Measurements from ENCODE around the gene ANO3.
"Not testable (repeated sequence)": the region's sequence is repeated elsewhere in the genome, so short reads cannot be mapped to it uniquely, and the experiment has no call there.

The ANO3 gene

DNA sequence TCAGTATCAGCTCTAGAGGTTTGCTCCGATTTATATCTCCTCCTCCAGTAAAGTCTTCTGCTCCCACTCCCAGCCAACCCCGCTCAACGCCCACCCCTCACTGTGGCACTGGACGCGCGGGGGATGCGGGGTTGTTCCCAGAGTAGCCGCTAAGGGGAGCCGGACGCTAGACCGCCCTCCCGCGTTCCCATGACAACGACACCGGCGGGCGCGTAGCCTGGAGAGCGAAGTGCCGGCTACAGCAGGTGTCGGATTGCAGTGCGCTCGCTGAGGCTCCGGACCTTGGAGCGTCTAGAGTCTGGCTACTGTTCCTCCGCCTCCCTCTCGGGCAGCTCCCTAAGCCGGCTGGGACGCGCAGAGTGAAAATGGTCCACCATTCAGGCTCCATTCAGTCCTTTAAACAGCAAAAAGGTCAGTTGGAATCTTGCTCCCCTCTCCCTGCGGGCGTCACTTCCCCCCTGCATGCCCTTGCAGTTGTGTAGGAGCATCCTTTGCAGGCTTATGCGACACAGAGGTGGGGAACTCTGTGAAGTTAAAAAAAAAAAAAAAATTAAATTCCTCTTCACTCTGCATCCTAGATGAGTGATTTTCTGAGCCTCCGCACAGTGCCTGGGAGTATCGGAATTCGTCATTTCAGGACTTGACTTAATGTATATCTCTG, at the start of gene ANO3:
ANO3 (plus strand) TSS at position 220 of the 661 bp plus-strand sequence; CDS start at position 366, 146 bp downstream.
- DNase-seq, result no peak

DNA sequence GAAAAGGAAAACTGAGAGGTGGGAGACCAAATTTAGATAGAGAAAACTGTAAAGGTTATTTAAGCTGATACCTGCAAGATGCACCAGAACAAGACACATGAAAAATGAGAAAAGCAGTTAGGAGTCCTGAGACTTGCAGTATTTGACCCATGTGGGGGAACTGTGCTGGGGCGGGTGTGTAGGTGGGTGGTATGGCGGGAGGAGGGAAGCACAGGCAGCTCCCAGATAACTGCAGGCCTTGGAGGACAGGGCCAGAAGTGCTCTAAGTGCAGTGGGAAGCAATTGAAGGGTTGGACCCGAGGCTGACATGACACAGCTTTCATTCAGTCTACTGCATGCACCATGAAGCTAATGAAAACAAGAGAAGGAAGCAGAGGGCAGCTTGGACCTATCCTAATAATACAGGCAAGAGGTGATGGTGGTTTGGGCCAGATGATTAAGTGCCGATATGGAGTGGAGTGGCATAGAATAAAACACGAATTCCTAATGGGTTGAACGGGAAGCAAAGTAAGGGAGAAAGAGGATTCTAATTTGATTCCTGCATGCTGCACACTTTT, 48.0 kb upstream of the ANO3 start:
- DNase-seq, result no peak

DNA sequence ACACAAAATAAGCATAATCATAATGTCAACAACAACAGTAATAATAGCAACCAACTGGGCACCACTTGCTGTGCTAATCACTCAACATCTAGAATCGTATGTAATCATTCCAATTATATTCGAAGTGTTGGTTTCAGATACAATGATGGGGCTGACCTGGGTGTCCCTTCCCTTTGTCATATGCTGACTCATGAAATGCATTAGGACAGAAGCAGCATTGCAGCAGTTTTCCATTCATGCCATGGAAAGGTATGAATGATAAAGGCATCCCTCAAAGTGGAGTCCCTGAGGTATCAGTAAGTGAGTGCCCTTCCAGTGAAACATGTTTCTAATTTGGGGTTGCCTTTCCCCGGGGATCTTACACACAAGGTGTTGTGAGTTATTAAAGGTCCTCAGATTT, 46.3 kb upstream of the ANO3 start:
- DNase-seq, result no peak

DNA sequence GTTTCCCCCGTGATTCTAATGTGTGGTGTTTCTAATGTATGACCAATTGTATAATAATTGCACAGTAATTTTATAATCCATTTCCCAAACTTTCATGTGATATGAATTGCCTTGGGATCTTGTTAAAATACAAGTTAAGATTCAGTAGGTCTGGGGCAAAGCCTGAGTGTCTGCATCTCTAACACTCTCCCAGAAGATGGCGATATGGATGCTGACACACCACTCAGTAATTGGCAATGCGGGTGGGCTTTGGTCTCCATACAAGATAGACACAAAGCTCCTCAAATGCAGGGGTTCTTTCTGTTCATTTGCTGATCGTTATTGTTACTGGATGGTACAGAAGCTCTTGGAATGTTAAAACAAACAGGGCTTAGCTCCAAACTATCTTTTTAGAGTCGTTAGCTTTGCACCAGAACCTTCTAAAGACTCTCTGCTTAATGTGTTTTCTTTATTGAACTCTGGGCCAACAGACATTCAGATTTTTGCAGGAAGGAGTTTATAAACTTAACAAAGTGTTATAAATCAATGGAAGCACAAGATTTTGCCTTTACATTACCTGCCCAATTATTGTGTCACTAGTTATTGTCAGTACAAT, 45.4 kb upstream of the ANO3 start:
- no peak for DNase-seq

DNA sequence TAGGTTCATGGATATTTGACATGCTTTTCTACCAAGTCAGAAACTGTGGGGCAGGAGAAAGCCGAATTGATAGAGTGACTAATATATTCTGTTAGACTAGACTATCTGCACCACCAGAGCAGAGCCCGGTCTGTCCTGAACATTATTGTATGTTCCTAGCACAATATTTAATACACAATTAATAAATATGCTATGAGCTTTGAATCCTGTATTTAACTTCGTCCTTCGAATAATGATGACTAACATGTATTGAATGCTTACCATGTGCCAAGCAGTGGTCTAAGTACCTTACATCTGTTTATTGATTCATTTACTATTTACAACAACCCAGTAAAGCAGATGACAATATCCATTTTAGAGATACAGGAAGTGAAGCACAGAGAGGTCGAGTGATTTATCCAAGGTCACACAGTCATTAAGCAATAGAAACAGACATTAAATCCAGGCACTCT, 44.8 kb upstream of the ANO3 start:
- no peak for DNase-seq

DNA sequence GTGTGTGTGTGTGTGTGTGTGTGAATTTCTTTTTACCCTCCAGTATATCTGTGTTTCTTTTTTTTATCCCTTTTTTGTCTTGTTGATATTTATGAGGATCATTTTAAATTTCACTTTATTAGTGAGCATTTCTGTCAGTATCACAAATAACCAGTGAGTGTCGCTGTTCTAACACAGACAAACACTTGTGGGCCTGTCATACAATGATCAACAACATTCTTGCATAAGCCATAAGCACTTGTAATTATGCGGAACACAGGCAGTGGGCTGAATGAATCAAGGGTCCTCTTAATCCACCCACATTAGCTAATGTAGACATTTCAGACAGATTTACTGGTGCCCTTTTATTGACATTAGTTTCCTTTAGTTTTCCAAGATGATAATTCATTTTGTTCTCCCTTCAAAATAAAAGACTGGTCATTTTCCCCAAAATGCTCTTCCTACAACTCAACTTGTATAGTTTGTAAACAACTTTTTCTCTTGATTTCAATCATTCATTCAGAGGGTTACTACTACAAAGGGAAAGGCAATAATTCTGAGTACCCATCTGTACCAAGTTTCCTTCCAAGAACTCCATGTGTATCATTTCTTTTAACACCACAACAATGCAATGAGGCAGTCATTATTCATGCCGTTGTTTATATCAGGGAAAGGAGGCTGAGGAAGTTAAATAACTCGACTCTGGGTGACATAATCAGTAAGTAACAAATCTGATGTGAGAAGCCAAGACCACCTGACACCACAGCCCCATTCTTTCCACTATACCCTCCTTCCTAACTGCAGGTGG, 34.5 kb upstream of the ANO3 start:
- no peak for DNase-seq

DNA sequence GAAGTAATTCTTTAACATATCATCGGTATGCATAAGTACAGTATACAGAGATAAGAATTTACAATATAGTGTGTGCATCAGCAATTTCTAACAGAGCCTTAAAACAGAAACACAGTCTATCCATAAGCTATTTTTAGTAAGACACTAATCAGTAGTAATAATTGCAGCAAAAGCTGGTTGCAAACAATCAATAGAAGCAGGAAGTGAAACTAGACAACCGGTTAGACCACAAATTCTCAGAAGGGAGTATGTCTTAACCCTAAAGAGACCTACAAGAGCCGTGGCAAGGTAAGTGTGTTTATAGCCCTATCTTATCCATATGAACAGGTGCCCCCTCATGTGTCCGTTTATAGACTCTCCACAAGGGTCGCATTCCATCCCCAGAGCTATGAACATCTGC, 15.6 kb upstream of the ANO3 start:
- DNase-seq, result not testable (repeated sequence)

DNA sequence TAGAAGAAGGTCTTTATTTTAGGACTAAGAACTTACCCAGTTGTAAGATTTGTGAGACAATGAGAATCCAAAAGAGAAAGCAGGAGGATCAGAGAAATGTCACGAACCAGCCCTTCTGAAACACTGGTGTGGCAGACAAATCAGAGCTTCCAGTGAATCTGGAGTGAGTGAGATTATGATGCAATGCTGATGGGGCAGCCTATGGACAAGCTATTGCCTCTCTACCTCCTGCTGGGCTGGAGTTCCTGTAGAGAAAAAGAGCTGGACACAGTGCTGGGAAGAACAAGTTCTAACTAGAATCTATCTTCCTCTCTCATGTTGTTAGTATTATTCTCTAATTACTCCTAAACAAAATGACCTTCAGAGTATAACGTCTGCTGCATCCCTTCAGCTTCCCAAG, 12.0 kb upstream of the ANO3 start:
- DNase-seq, result no peak

DNA sequence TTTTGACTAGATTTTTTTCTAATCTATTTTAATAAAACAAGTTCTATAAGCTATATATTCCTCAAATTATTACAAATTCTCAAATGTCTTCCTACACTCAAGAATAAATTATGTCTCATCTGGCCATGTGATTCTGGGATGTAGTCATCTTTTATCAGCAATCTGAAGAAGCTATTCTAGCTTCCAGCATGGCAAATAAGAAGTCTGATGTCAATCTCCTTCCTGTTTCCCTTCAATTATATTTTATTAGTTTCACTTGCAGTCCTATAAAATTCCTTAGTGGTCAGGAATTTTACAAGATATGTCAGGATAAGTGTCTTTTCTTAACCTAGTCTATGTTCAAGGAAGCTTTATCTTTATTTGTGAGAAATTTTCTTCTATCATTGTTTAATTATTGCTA, 10.4 kb upstream of the ANO3 start:
- DNase-seq, result no peak

DNA sequence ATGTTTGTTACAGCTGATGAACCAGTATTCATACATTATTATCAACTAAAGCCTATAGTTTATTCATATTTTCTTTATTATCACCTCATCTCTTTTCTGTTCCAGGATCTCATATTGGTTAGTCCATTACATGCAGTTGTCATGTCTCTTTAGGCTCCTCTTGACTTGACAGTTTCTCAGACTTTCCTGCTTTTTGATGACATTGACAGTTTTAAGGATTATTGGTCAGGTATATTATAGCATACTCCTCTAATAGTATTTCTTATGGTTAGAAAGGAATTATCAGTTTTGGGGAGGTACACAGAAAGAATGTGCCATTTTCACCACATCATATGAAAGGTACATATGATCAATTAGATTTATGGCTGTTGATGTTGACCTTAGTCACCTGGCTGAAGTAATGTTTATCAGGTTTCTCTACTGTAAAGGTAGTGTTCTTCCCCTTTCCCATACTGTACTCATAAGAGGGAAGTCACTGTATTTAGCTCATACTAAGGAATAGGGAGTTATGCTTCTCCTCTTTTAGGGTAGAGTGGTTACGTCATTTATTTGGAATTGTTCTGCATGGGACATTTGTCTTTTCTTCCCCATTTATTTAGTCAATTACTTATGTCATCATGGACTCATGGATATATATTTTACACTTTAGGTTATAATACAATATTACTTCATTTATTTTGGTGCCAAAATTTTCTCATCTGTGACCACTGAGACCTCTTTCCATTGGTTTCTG, 9.4 kb upstream of the ANO3 start:
- DNase-seq, result no peak

DNA sequence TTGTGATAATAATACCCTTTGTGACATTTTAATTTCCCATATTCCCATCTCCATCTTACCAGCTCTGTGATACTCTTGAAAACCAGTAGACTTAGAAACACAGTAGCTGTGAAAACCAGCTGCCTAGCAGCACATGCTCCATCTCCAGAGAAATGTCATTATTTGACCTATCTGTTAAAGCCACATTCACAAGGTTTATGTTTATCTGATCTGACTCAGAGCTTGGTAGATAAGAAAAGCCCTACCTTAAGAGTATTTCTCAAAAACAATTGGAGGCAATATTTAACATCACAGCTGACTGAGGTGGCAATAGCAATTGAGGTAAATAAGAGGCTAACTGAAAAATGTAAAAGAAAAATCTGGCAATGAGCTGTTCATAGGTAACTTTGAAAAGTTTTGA, 8.1 kb upstream of the ANO3 start:
- DNase-seq, result no peak

DNA sequence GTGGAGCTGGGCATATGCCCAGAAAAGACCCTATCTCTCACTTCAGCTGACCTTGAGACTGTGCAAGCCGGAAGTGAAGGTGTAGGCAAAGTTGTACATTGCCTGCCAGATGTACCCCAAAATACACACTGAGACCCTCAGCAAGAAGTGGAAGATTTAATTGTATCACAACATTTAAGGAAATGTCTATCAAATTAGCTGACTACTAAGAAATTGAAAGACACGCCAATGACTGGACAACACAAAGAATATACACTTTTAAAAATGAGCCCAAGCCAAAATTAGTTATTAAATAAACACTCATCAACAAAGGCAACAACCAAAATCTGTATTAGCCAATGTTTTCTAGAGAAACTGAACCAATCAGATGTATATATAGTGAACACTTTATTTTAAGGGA, 7.7 kb upstream of the ANO3 start:
- DNase-seq, result no peak

DNA sequence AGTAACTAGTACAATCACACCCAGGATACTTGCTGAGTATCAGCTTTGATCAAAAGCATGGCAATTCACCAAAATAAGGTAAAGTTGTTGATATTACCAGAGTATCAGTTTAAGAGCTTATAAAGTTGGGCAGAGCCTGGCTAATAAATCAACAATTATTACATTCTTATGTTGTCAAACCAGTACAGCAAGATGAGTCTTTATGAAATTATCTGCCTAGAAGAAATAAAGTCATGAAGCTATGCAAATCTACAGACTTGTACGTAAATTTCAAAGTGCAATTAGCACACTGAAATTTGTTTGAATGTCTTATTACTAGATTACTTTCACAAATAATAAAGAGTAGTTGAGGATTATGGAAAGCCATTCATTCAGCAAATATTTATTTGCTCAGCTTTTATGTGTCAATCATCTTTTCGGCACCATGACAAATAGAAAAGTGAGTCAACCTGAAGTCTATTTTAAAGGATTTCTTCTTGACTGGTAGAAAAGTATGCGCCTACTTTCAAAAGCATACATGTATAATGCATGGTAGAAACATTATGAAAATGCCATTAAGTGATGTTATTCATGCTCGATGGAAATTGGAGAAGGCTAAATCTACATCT, 5.0 kb upstream of the ANO3 start:
- DNase-seq, result no peak

DNA sequence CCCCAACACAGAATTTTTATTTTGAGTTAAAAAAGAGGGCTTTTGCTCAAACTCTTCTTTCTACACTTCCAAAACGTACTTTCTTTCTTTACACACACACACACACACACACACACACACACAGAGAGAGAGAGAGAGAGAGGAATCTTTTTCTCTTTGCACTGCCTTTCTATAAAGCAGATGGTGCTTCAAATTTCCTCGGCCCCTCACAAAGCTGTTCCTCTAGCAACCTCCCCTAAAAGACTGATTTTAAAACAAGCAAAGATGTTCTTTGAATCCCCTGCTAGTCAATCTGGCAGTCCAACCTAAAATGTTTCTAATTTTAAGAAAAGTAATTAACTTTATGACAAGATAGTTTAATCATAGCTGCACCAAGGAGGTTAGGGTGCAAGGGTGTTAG, 2.7 kb upstream of the ANO3 start:
- no peak for DNase-seq

DNA sequence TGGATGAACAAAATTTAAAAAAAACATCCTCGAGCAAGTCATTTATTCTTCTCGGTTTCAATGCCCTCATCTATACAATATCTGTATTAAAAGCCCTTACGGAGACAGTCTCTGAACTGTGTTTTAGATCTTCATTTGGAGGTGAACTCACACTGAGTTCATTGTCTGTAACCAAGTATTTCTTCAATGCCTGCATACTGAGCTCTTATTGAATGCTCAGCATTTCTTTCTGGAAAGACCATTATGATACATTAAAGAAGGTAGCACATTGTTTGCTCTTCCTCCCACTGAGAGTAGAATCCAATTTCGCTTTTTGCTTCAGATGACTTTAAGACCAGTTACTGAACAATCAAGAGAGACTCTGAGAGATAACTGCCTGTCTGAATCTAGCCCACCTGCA, 1.7 kb upstream of the ANO3 start:
- no peak for DNase-seq

DNA sequence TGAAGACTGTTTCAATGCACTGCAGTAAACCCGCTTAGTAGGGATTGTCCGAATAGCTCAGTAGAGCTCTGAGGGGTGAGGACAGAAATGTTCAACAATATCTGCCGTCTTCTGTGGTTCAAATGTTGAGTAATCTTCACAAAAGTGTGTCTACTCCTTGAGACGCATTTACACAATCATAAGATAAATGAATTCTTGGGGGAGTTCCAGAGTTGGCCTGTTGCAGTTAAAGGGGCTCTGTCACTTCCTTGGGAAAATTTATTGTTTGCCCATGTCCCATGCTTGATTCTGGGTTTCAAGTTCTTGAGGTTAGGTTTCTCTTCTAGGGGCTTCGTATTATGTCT, 614 bp downstream of the ANO3 start:
- no peak for DNase-seq

DNA sequence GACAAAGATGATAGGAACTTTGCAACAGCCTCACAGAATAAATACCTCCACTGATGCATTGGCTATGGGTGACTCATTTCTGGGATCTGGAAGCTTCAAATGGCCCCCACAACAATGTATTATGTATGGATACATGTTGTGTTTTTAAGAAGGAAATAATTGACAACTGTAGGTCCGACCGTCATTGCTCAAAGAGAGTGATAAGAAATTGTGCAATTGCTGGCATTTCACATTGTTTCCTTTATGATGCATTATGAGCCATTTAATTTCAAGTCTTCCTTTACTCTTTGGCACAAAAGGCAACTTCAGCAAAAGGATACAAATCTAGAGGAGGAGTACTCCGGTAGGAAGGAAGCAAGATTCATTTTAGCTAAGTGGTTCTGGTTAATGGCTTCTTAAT, 2.0 kb downstream of the ANO3 start:
- DNase-seq, result no peak

DNA sequence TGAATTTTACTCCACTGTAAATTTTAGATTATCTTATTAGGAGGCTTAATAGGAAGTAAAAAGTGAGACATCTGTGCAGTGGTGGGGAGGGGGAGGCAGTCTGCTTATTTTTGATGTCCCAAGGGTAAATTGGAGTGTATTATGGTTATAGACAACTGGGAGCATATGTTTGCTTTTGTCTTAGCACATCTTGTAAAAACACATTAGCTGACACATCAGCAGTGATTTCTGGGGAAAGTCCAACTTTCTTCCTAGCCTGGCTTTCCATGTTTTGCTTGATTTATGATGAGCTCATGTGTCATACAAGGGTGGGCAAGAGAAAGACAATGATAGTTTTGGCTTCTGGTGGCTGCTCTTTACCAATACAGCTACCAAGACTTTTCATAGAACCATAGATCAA, 4.0 kb downstream of the ANO3 start:
- no peak for DNase-seq

DNA sequence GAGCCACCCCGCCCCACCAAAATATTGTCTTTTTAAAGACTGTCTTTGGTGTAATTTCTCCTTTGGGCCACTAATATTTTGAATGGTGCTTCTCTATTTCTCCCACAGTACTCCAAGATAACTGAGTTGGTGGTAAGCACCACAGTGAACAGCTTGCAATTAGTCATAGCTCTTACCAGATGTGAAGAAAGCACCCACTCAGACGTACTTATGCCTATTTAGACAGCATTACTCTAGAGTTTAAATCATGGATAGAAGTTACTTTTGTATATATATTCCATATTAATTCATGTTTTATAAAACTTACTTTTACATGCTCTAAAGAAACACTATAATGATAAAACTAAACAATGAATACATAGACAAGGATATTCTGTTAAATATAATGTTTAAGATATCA, 12.7 kb downstream of the ANO3 start:
- no peak for DNase-seq

DNA sequence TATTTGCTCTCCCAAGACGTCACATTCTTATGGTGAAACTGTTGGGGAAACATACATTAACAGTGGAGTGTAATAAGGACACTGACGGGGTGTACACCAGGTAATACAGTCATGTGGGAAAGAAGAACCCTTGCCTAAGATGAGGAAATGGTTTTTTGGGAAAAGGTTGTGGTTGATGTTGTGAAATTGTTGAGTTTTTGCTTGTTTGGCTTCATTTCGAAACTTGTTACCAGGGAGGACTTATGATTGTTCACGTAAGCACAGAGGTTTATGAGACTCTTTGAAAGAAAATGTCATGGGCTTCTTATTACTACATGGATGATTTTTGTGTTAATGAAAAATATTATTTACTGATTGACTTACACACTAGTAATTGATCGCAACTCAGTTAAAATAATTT, 16.8 kb downstream of the ANO3 start:
- DNase-seq, result no peak

DNA sequence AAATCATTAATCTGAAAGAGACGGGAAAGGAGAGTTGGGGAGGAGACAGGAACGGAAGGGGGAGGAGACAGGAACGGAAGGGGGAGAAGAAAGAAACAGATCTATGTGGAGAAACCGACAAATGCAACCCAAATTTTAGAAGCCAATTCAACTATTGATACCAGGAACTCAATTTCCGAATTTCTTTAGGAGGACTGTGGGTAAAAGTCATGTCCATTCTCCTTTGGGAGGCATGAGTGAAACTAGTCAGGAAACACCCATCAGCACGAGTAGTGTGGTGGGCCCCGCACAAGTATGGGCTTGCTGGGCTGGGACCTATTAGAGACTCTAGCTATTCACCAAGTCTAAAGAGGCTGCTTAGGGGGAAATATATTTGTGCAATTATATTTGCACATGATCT, 18.1 kb downstream of the ANO3 start:
- no peak for DNase-seq

DNA sequence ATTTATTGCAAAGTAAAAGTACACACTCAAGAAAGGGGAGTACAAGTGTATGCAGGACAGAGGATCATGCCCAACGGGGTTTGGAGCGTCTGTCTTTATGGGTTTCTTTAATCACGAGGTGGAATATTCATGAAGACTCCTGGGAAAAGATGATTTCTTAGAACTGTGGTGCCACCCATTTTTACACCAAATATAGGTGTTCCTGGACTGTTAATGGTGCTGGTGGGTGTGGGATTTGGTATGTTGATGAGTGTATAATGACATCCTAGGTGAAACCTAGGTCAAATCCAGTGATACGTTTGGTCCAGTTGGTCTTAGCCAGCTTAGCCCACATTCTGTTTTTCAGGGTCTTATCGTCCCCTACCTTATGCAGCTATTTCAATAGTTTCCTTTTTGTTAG, 21.1 kb downstream of the ANO3 start:
- DNase-seq, result no peak

DNA sequence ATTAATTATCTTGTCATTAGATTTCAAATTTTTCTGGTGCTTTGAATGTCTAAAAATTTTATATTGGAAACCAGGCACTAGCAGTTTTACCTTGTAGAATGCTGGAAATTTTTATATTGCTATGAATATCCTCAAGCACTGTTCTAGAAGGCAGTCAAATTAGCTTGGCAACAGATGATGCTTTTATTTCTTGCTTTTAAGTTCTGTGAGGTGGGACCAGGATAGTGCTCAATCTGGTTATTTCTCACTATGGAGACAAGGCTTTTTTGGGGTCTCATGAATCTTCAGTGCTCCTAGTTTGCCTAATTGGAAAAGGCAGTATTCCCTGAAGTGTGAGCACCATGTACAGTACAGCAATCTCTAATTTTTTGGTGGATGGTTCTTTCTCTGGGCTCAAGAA, 27.1 kb downstream of the ANO3 start:
- no peak for DNase-seq

All from activated gamma-delta T cell treated with Interleukin-2 at 50 U/mL for 16 hours (primary cell).